GM12875 (cell line): ENCODE measurements around the gene LDAF1.

Experiments
- H3K4me3 ChIP-seq: one replicate; pipeline ENCODE4 v1.5.1; 2011; ENCODE audit warnings: low read depth, low read length, control low read depth
- TF ChIP-seq, protein P1 (sequence below): IDR thresholded peaks from 2 replicates; pipeline ENCODE4 v1.5.1; 2011; ENCODE audit warnings: low read depth, mild to moderate bottlenecking, control low read depth, inconsistent platforms, low read length, moderate library complexity, borderline replicate concordance; ENCODE audit not compliant: insufficient read depth

Gene LDAF1

DNA sequence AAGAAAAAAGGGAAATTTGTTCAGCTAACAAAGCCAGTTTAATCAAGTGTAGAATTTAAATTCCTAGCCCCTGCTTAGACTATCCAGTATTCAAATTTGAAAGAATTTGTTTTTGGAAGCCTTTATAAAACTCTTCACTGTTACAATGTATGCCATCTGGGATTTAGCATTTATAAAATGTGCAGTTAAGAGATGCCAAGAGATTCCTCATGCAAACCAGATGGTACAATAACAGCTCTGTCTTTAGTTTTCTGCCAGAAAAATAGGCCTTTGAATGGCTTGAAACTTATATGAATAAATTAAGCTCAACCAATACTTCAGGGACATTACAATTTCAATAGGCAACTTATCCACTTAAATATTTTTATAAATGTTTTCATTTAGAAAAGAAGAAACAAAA, 68.3 kb downstream of the LDAF1 start:
- H3K4me3 ChIP-seq, result no peak overlapping the region
- TF ChIP-seq, protein P1, sequence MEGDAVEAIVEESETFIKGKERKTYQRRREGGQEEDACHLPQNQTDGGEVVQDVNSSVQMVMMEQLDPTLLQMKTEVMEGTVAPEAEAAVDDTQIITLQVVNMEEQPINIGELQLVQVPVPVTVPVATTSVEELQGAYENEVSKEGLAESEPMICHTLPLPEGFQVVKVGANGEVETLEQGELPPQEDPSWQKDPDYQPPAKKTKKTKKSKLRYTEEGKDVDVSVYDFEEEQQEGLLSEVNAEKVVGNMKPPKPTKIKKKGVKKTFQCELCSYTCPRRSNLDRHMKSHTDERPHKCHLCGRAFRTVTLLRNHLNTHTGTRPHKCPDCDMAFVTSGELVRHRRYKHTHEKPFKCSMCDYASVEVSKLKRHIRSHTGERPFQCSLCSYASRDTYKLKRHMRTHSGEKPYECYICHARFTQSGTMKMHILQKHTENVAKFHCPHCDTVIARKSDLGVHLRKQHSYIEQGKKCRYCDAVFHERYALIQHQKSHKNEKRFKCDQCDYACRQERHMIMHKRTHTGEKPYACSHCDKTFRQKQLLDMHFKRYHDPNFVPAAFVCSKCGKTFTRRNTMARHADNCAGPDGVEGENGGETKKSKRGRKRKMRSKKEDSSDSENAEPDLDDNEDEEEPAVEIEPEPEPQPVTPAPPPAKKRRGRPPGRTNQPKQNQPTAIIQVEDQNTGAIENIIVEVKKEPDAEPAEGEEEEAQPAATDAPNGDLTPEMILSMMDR, result no peak

DNA sequence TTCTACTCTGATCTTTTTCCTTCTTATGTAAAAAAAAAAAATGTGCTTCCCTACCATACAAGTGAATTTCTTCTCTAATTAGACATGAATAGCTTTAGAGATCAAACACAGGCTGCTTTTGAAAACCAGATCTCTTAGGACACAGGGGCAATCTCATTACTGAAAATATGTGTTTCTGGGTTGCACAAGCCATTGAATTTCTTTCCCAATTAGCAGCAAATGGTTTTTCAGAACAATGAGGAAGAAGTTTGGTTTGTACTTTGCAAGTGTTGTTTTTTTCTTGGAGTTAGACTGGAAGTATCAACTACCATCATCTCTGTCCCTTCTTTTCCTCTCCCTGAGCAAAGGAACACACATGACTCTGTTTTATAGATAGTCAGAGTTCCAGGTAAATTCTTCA, 69.4 kb downstream of the LDAF1 start:
- TF ChIP-seq, protein P1, result no peak

DNA sequence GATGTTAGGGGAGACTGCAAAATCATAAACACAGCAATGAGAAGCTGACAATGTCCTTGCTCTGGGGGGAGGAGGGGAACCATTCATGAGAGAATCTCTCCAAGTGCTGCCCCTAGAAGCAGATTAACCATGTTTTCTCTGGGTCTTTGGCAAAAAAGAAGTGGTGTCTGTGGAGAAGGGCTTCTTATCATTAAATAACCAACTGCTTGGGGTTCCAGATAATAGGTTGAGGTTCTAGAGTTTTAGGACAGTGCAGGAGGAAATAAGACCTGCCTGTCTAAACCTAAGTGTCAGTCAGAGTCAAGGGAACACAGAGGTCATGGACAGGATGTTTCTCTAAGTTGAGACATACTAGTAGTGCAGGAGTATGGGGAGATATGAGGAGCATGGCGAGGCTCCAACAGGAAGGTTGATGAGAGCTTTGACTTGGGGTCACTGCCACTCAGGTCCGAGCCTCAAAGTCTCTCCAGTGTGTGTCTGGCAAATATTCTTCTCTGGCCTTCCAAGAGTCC, 69.9 kb downstream of the LDAF1 start:
- TF ChIP-seq, protein P1, result no peak
- H3K4me3 ChIP-seq, result no peak overlapping the region

More for the DNA sequence above, 69.4 kb downstream of the LDAF1 start:
- no peak overlapping the region for H3K4me3 ChIP-seq
